Measurements from ENCODE around the gene IFT25. TPM values are rescaled to one million over a fixed set of nuclear protein-coding genes. Genes with fewer than 3 reads are reported as not detected.
A peak's percentile ranks its signal among the peaks of the same experiment; 100 is the strongest.

The IFT25 gene
- total and polyA plus RNA-seq, 2 of the 13 experiments (the other 11 are each of a cell fraction or from before 2014, with no cell fraction given) = 19.7 to 48.0 TPM

GRCh38 chr1:53992085-53992874, 46.8 kb upstream of the IFT25 start (continued):
- peak; percentile 53 for TF ChIP-seq ZNF331 (CRISPR knock-in tag; IDR thresholded peaks at IDR 0.05)
- 0 out of 2 replicates have a peak, but pooled peaks have one; percentile 31 for TF ChIP-seq TBX2 (CRISPR knock-in tag; IDR thresholded peaks at IDR 0.05; ENCODE audit: borderline replicate concordance)
- TF ChIP-seq ZFP82 (CRISPR knock-in tag; IDR thresholded peaks at IDR 0.05; ENCODE audit: borderline replicate concordance) = no peak
- 0 out of 2 replicates have a peak, but pooled peaks have one; percentile 24 for TF ChIP-seq ZNF263 (CRISPR knock-in tag; IDR thresholded peaks at IDR 0.05)
- no peak for TF ChIP-seq TBL1XR1 (IDR thresholded peaks at IDR 0.05; ENCODE audit: borderline replicate concordance, low read length, partially characterized antibody)
- TF ChIP-seq ZNF547 (CRISPR knock-in tag; IDR thresholded peaks at IDR 0.05) = 0 out of 2 replicates have a peak, but pooled peaks have one; percentile 26
- TF ChIP-seq, protein P1, sequence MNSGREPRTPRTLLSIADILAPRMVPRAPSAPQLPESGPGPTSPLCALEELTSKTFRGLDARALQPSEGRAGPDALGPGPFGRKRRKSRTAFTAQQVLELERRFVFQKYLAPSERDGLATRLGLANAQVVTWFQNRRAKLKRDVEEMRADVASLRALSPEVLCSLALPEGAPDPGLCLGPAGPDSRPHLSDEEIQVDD (CRISPR knock-in tag; IDR thresholded peaks at IDR 0.05; ENCODE audit: borderline replicate concordance) = 0 out of 2 replicates have a peak, but pooled peaks have one; percentile 40
- 0 out of 2 replicates have a peak, but pooled peaks have one; percentile 28 for TF ChIP-seq SAP130 (CRISPR knock-in tag; IDR thresholded peaks at IDR 0.05; ENCODE audit: low read depth)
- peak; percentile 23; the same call in 1 of the 2 replicates for TF ChIP-seq ZNF292 (CRISPR knock-in tag; IDR thresholded peaks at IDR 0.05; ENCODE audit: borderline replicate concordance, low read depth)
- no peak for TF ChIP-seq NR3C1 (CRISPR knock-in tag; IDR thresholded peaks at IDR 0.05)
- no peak for TF ChIP-seq HMG20B (CRISPR knock-in tag; conservative IDR thresholded peaks at IDR 0.05)
- TF ChIP-seq ZNF570 (CRISPR knock-in tag; IDR thresholded peaks at IDR 0.05; ENCODE audit: borderline replicate concordance) = no peak
- no peak for TF ChIP-seq YEATS2 (CRISPR knock-in tag; IDR thresholded peaks at IDR 0.05; ENCODE audit: borderline replicate concordance)
- no peak for TF ChIP-seq ZNF768 (CRISPR knock-in tag; IDR thresholded peaks at IDR 0.05)
- TF ChIP-seq ZNF34 (CRISPR knock-in tag; IDR thresholded peaks at IDR 0.05; ENCODE audit: borderline replicate concordance) = no peak
- no peak for TF ChIP-seq ZNF614 (CRISPR knock-in tag; IDR thresholded peaks at IDR 0.05; ENCODE audit: borderline replicate concordance)
- peak; percentile 88 for TF ChIP-seq SMC3 (IDR thresholded peaks at IDR 0.05; ENCODE audit: low read length)
- TF ChIP-seq ZNF326 (CRISPR knock-in tag; IDR thresholded peaks at IDR 0.05; ENCODE audit: borderline replicate concordance) = no peak
- no peak for TF ChIP-seq ZFP1 (CRISPR knock-in tag; IDR thresholded peaks at IDR 0.05)
- 0 out of 2 replicates have a peak, but pooled peaks have one; percentile 40 for TF ChIP-seq ZNF350 (CRISPR knock-in tag; IDR thresholded peaks at IDR 0.05; ENCODE audit: borderline replicate concordance, low read depth)
- no peak for TF ChIP-seq MATR3 (CRISPR knock-in tag; IDR thresholded peaks at IDR 0.05)
- TF ChIP-seq ZBTB8A (CRISPR knock-in tag; IDR thresholded peaks at IDR 0.05; ENCODE audit: borderline replicate concordance, low read depth) = no peak
- TF ChIP-seq ZNF543 (CRISPR knock-in tag; IDR thresholded peaks at IDR 0.05) = no peak
- TF ChIP-seq, protein P2, sequence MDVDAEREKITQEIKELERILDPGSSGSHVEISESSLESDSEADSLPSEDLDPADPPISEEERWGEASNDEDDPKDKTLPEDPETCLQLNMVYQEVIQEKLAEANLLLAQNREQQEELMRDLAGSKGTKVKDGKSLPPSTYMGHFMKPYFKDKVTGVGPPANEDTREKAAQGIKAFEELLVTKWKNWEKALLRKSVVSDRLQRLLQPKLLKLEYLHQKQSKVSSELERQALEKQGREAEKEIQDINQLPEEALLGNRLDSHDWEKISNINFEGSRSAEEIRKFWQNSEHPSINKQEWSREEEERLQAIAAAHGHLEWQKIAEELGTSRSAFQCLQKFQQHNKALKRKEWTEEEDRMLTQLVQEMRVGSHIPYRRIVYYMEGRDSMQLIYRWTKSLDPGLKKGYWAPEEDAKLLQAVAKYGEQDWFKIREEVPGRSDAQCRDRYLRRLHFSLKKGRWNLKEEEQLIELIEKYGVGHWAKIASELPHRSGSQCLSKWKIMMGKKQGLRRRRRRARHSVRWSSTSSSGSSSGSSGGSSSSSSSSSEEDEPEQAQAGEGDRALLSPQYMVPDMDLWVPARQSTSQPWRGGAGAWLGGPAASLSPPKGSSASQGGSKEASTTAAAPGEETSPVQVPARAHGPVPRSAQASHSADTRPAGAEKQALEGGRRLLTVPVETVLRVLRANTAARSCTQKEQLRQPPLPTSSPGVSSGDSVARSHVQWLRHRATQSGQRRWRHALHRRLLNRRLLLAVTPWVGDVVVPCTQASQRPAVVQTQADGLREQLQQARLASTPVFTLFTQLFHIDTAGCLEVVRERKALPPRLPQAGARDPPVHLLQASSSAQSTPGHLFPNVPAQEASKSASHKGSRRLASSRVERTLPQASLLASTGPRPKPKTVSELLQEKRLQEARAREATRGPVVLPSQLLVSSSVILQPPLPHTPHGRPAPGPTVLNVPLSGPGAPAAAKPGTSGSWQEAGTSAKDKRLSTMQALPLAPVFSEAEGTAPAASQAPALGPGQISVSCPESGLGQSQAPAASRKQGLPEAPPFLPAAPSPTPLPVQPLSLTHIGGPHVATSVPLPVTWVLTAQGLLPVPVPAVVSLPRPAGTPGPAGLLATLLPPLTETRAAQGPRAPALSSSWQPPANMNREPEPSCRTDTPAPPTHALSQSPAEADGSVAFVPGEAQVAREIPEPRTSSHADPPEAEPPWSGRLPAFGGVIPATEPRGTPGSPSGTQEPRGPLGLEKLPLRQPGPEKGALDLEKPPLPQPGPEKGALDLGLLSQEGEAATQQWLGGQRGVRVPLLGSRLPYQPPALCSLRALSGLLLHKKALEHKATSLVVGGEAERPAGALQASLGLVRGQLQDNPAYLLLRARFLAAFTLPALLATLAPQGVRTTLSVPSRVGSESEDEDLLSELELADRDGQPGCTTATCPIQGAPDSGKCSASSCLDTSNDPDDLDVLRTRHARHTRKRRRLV (CRISPR knock-in tag; IDR thresholded peaks at IDR 0.05) = no peak
- TF ChIP-seq KDM6A (CRISPR knock-in tag; IDR thresholded peaks at IDR 0.05; ENCODE audit: low read depth) = no peak

Measured in HepG2 (cell line).